Liver (tissue), 9 donors: Measurements from ENCODE around the gene ZNF584. TPM values are rescaled to one million over a fixed set of nuclear protein-coding genes. Genes with fewer than 3 reads are reported as not detected.

ENCODE experiments used
- DNase-seq: peaks from one replicate; pipeline ENCODE4 v3.0.0-alpha.2; 2017; ENCODE audit warnings: low spot score
- H3K27ac ChIP-seq, 2 donors: one replicate each; pipeline ENCODE4 v1.7.0; 2013; ENCODE audit warnings: inconsistent platforms in 2 of 2, low read length in 2 of 2, control low read depth in 1 of 2, low read depth in 1 of 2, mild to moderate bottlenecking in 1 of 2
- H3K27me3 ChIP-seq, 4 donors: one replicate each; pipeline versions ENCODE4 v1.6.1 to v1.7.0; 2013; ENCODE audit warnings: low read length in 3 of 4, inconsistent platforms in 1 of 4, mild to moderate bottlenecking in 1 of 4, moderate library complexity in 1 of 4; ENCODE audit not compliant: control insufficient read depth in 4 of 4, insufficient read depth in 4 of 4
- H3K36me3 ChIP-seq, 4 donors: one replicate each; pipeline versions ENCODE4 v1.6.1 to v1.7.0; 2013; ENCODE audit warnings: low read length in 3 of 4, mild to moderate bottlenecking in 3 of 4, low read depth in 1 of 4, moderate library complexity in 1 of 4; ENCODE audit not compliant: control insufficient read depth in 4 of 4, insufficient read depth in 3 of 4
- H3K4me1 ChIP-seq, 4 donors: one replicate each; pipeline versions ENCODE4 v1.6.1 to v1.7.0; 2013; ENCODE audit warnings: low read length in 3 of 4, mild to moderate bottlenecking in 3 of 4, moderate library complexity in 1 of 4; ENCODE audit not compliant: control insufficient read depth in 4 of 4, insufficient read depth in 4 of 4
- H3K4me3 ChIP-seq, 3 donors: one replicate each; pipeline versions ENCODE4 v1.6.1 to v1.7.0; 2013; ENCODE audit warnings: low read length in 3 of 3, control low read depth in 1 of 3, low read depth in 1 of 3, mild to moderate bottlenecking in 1 of 3
- H3K9ac ChIP-seq, 2 donors: one replicate each; pipeline ENCODE4 v1.7.0; 2013; ENCODE audit warnings: low read length in 2 of 2, mild to moderate bottlenecking in 2 of 2, moderate library complexity in 2 of 2, control low read depth in 1 of 2, low read depth in 1 of 2
- H3K9me3 ChIP-seq, 4 donors: one replicate each; pipeline versions ENCODE4 v1.6.1 to v1.7.0; 2013; ENCODE audit warnings: low read length in 3 of 4; ENCODE audit not compliant: control insufficient read depth in 4 of 4
- CTCF ChIP-seq: fragments of 150-350 bp; IDR thresholded peaks from 2 replicates; pipeline ENCODE4 v1.5.1; 2017; ENCODE audit warnings: improper control_type of control experiment, low read depth, low read length; ENCODE audit not compliant: missing input control
- FOXA1 ChIP-seq: IDR thresholded peaks from 2 replicates; pipeline ENCODE4 v1.6.1; 2016; ENCODE audit warnings: antibody characterized with exemption
- FOXA2 ChIP-seq: IDR thresholded peaks from 2 replicates; pipeline ENCODE4 v1.6.1; 2016; ENCODE audit warnings: antibody characterized with exemption
- GABPA ChIP-seq, 2 donors: IDR thresholded peaks in 1 of 2; conservative IDR thresholded peaks in 1 of 2; 2 replicates each; pipeline ENCODE4 v1.6.1; 2016; ENCODE audit warnings: antibody characterized with exemption in 2 of 2, mild to moderate bottlenecking in 1 of 2, moderate library complexity in 1 of 2
- HNF4A ChIP-seq, 2 donors: conservative IDR thresholded peaks; 2 replicates each; pipeline ENCODE4 v1.6.1; 2016; ENCODE audit warnings: antibody characterized with exemption in 2 of 2, mild to moderate bottlenecking in 2 of 2
- HNF4G ChIP-seq: IDR thresholded peaks from 2 replicates; pipeline ENCODE4 v1.6.1; 2016; ENCODE audit warnings: antibody characterized with exemption
- JUND ChIP-seq, 2 donors: IDR thresholded peaks; 2 replicates each; pipeline ENCODE4 v1.6.1; 2016; ENCODE audit warnings: antibody characterized with exemption in 2 of 2
- MAX ChIP-seq: IDR thresholded peaks from 2 replicates; pipeline ENCODE4 v1.6.1; 2016; ENCODE audit warnings: antibody characterized with exemption
- NR2F2 ChIP-seq: IDR thresholded peaks from 2 replicates; pipeline ENCODE4 v1.6.1; 2016; ENCODE audit warnings: antibody characterized with exemption
- RAD21 ChIP-seq, 2 donors: IDR thresholded peaks; 2 replicates each; pipeline ENCODE4 v1.6.1; 2016; ENCODE audit warnings: antibody characterized with exemption in 2 of 2, mild to moderate bottlenecking in 2 of 2
- REST ChIP-seq: IDR thresholded peaks from 2 replicates; pipeline ENCODE4 v1.6.1; 2016; ENCODE audit warnings: antibody characterized with exemption, mild to moderate bottlenecking
- RXRA ChIP-seq, 2 donors: IDR thresholded peaks; 2 replicates each; pipeline ENCODE4 v1.6.1; 2017 to 2018; ENCODE audit warnings: antibody characterized with exemption in 2 of 2, mild to moderate bottlenecking in 1 of 2
- SP1 ChIP-seq: IDR thresholded peaks from 2 replicates; pipeline ENCODE4 v1.6.1; 2018; ENCODE audit warnings: antibody characterized with exemption, mild to moderate bottlenecking
- TAF1 ChIP-seq: conservative IDR thresholded peaks from 2 replicates; pipeline ENCODE4 v1.6.1; 2016; ENCODE audit warnings: antibody characterized with exemption, mild to moderate bottlenecking
- YY1 ChIP-seq: IDR thresholded peaks from 2 replicates; pipeline ENCODE4 v1.6.1; 2016; ENCODE audit warnings: antibody characterized with exemption, mild to moderate bottlenecking
- ZBTB33 ChIP-seq: IDR thresholded peaks from 2 replicates; pipeline ENCODE4 v1.6.1; 2016; ENCODE audit warnings: antibody characterized with exemption
- WGBS: extraction: QIAGEN DNeasy Blood & Tissue Kit; methylation state at CpG from one replicate; pipeline ENCODE4 v1.1.7; 2013; 5-methylcytosine and 5-hydroxymethylcytosine counted together
- polyA plus RNA-seq, 2 donors: library from polyadenylated mRNA; stranded (reverse) in 1 of 2; unstranded in 1 of 2; fragments of 200-250 nt in 1 of 2; fragments of >200 nt in 1 of 2; fragmentation: Nextera tagmentation in 1 of 2; extraction: Ambion mirVana in 1 of 2; gene quantifications; one replicate each; pipeline versions ENCODE4 v1.2.1 to v1.2.3, GENCODE V29; 2013 to 2015
- total RNA-seq, 2 donors: library from RNA; depleted of rRNA; stranded (reverse); fragments of >200 nt; gene quantifications; one replicate each; pipeline ENCODE4 v1.2.3, GENCODE V29; 2014
- donor health status: healthy.
- donor health status: healthy.
- donor health status: healthy.
- donor health status: healthy.
- donor health status: healthy.

Gene ZNF584
- total and polyA plus RNA-seq, 4 donors: 3.6 to 12.6 (median 10.0) TPM

GRCh38 chr19:58395979-58396627 lies 12.3 kb upstream of the ZNF584 start:
- no peak for DNase-seq
- H3K9ac ChIP-seq: no peak overlapping the region

GRCh38 chr19:58396691-58397532 lies 11.5 kb upstream of the ZNF584 start:
- TF ChIP-seq TAF1: no peak
- no peak for TF ChIP-seq FOXA2
- no peak for TF ChIP-seq RXRA (IDR thresholded peaks at IDR 0.05)
- TF ChIP-seq RAD21 (IDR thresholded peaks at IDR 0.05): no peak
- no peak for TF ChIP-seq CTCF
- no peak for TF ChIP-seq NR2F2
- no peak for TF ChIP-seq YY1
- no peak for TF ChIP-seq MAX
- no peak for TF ChIP-seq HNF4A (conservative IDR thresholded peaks at IDR 0.05)
- no peak for TF ChIP-seq JUND (IDR thresholded peaks at IDR 0.05)
- no peak for TF ChIP-seq FOXA1
- no peak for TF ChIP-seq SP1
- TF ChIP-seq GABPA (IDR thresholded peaks at IDR 0.05 in 1 of 2, conservative IDR thresholded peaks at IDR 0.05 in 1 of 2): no peak
- DNase-seq: no peak

More at GRCh38 chr19:58395979-58396627, 12.3 kb upstream of the ZNF584 start:
- H3K9me3 ChIP-seq: no peaks in the 10 kb centered on the region
- H3K4me1 ChIP-seq: peaks cover 2 to 11% (median 9%) of the 10 kb centered on the region in 4 donors
- peak overlapping the region in 1 of 3 donors; percentile 6 for H3K4me3 ChIP-seq
- WGBS: 9% methylated on average over 75 of the region's 75 CpGs
- H3K27ac ChIP-seq: no peak overlapping the region
- TF ChIP-seq NR2F2 (no peak), JUND (IDR thresholded peaks at IDR 0.05) (no peak), SP1 (no peak), HNF4G (no peak)
- H3K36me3 ChIP-seq: peaks cover 19 to 34% (median 21%) of the 10 kb centered on the region in 4 donors
- H3K27me3 ChIP-seq: peaks cover 0 to 5% (median 0%) of the 10 kb centered on the region in 4 donors

GRCh38 chr19:58397533-58398037 lies 10.9 kb upstream of the ZNF584 start:
- no peak for TF ChIP-seq NR2F2
- TF ChIP-seq TAF1: no peak
- no peak for TF ChIP-seq SP1
- no peak for TF ChIP-seq YY1
- TF ChIP-seq JUND (IDR thresholded peaks at IDR 0.05): no peak
- no peak for TF ChIP-seq MAX
- no peak for TF ChIP-seq REST
- TF ChIP-seq ZBTB33: no peak
- no peak for TF ChIP-seq RAD21 (IDR thresholded peaks at IDR 0.05)
- no peak for TF ChIP-seq FOXA1
- TF ChIP-seq HNF4G: no peak
- Histone ChIP-seq H3K9me3 (no peaks in the 10 kb centered on the region), H3K36me3 (peaks cover 16 to 26% (median 20%) of the 10 kb centered on the region in 4 donors), H3K4me3 (no peak overlapping the region), H3K9ac (no peak overlapping the region), H3K4me1 (peaks cover 6 to 22% (median 15%) of the 10 kb centered on the region in 4 donors), H3K27me3 (peaks cover 0 to 5% (median 0%) of the 10 kb centered on the region in 4 donors), H3K27ac (no peak overlapping the region)
- WGBS: 74% methylated on average over 7 of the region's 7 CpGs
- no peak for DNase-seq

More at GRCh38 chr19:58396691-58397532, 11.5 kb upstream of the ZNF584 start:
- Histone ChIP-seq H3K27ac (no peak overlapping the region), H3K9me3 (no peaks in the 10 kb centered on the region), H3K9ac (no peak overlapping the region), H3K4me3 (peak overlapping the region in 1 of 3 donors; percentile 6), H3K36me3 (peaks cover 17 to 30% (median 21%) of the 10 kb centered on the region in 4 donors), H3K27me3 (peaks cover 0 to 5% (median 0%) of the 10 kb centered on the region in 4 donors), H3K4me1 (peaks cover 4 to 18% (median 12%) of the 10 kb centered on the region in 4 donors)
- WGBS: 34% methylated on average over 58 of the region's 58 CpGs
